Activated CD8-positive, alpha-beta T cell treated with anti-CD3 and anti-CD28 coated beads for 36 hours (primary cell): ENCODE results near the gene SHKBP1. TPM values are rescaled to one million over a fixed set of nuclear protein-coding genes. Genes with fewer than 3 reads are reported as not detected.
"Not testable (repeated sequence)": the region's sequence is repeated elsewhere in the genome, so short reads cannot be mapped to it uniquely, and the experiment has no call there.

Experiments used
- ATAC-seq: fragments of 200-7000 bp; cut with Tn5 transposase; one replicate; pipeline ENCODE4 v1.10.0; 2021; ENCODE audit warnings: mild to moderate bottlenecking, moderate library complexity
- CTCF ChIA-PET: fragments of 350-600 bp; sonication (Branson Sonifier 250); formaldehyde crosslinking; loops from one replicate; lab custom pipeline; 2021; ENCODE audit warnings: antibody characterized with exemption; lab: Charles Lee
- POLR2A ChIA-PET: fragments of 350-600 bp; sonication (Branson Sonifier 250); formaldehyde crosslinking; loops from one replicate; lab custom pipeline; 2021; ENCODE audit warnings: antibody characterized with exemption; lab: Charles Lee
- DNase-seq: peaks from one replicate; pipeline ENCODE4 v3.0.0-alpha.2; 2020
- H3K27ac Mint-ChIP-seq: one replicate; pipeline ENCODE4 v1.8.0; 2021; ENCODE audit warnings: mild to moderate bottlenecking, mixed read lengths
- H3K27me3 Mint-ChIP-seq: one replicate; pipeline ENCODE4 v1.8.0; 2021; ENCODE audit warnings: mixed read lengths
- H3K36me3 Mint-ChIP-seq: one replicate; pipeline ENCODE4 v1.8.0; 2021; ENCODE audit warnings: low read depth, mixed read lengths
- H3K4me1 Mint-ChIP-seq: one replicate; pipeline ENCODE4 v1.8.0; 2021; ENCODE audit warnings: low read depth, mixed read lengths
- H3K4me3 Mint-ChIP-seq: one replicate; pipeline ENCODE4 v1.8.0; 2021; ENCODE audit warnings: mild to moderate bottlenecking, moderate library complexity, mixed read lengths
- H3K9me3 Mint-ChIP-seq: one replicate; pipeline ENCODE4 v1.8.0; 2021; ENCODE audit warnings: mixed read lengths
- CTCF ChIP-seq: fragments of 200-600 bp; IDR thresholded peaks from one replicate; pipeline ENCODE4 v1.8.0; 2022; ENCODE audit warnings: antibody characterized with exemption, mild to moderate bottlenecking
- intact Hi-C: fragments of 100-400 bp; cut with micrococcal nuclease; formaldehyde crosslinking; loops from one replicate; pipeline ENCODE4 v1.10.0; 2022
- total RNA-seq, 2 experiments: library from RNA; stranded (reverse); gene quantifications; one replicate each; pipeline ENCODE4 v1.2.3, GENCODE V29; 2021

Gene SHKBP1
- total RNA-seq, 2 experiments from 2014 or later = 82.8 to 89.3 TPM

- no peak overlapping the region for H3K27ac Mint-ChIP-seq
- peaks cover 2% of the 10 kb centered on the region for H3K27me3 Mint-ChIP-seq
- CTCF ChIA-PET = interaction anchor here (1.6 to 2.7 kb wide), 3 partner anchors 14 to 92 kb away, joined by 6 to 7 read pairs (median 6); no protein-coding TSS in a partner anchor
Measured at GRCh38 chr19:40542202-40542859, 34.3 kb upstream of the SHKBP1 start.

GRCh38 chr19:40543029-40543597 is 33.6 kb upstream of the SHKBP1 start:
- no peak for TF ChIP-seq CTCF
- no peak for DNase-seq
- CTCF ChIA-PET = interaction anchor here (1.6 to 2.7 kb wide), 2 partner anchors 27 to 91 kb away, joined by 6 to 7 read pairs; no protein-coding TSS in a partner anchor
- H3K4me1 Mint-ChIP-seq = no peaks in the 10 kb centered on the region
- POLR2A ChIA-PET = no interaction called here
- intact Hi-C loops = no loop called here
- peaks cover 3% of the 10 kb centered on the region for H3K27me3 Mint-ChIP-seq
- no peak for ATAC-seq
- H3K9me3 Mint-ChIP-seq = peaks cover 3% of the 10 kb centered on the region
- no peaks in the 10 kb centered on the region for H3K36me3 Mint-ChIP-seq
- no peak overlapping the region for H3K27ac Mint-ChIP-seq
- H3K4me3 Mint-ChIP-seq = no peak overlapping the region

More at GRCh38 chr19:40542202-40542859, 34.3 kb upstream of the SHKBP1 start:
- no peaks in the 10 kb centered on the region for H3K4me1 Mint-ChIP-seq
- ATAC-seq (no peak), DNase-seq (no peak)
- H3K4me3 Mint-ChIP-seq = no peak overlapping the region
- no peaks in the 10 kb centered on the region for H3K36me3 Mint-ChIP-seq
- POLR2A ChIA-PET = no interaction called here
- no peak for TF ChIP-seq CTCF
- H3K9me3 Mint-ChIP-seq = peaks cover 3% of the 10 kb centered on the region
- intact Hi-C loops = no loop called here

- H3K4me1 Mint-ChIP-seq, H3K9me3 Mint-ChIP-seq, H3K27ac Mint-ChIP-seq, H3K36me3 Mint-ChIP-seq, ATAC-seq, H3K4me3 Mint-ChIP-seq, DNase-seq, intact Hi-C loops: not testable (repeated sequence)
- POLR2A ChIA-PET = interaction anchor here (0.7 kb wide), 1 partner anchor 339 kb away, joined by 4 read pairs; no protein-coding TSS in a partner anchor
- CTCF ChIA-PET = interaction anchor here (0.8 kb wide), 1 partner anchor 88 kb away, joined by 3 read pairs; no protein-coding TSS in a partner anchor
- H3K27me3 Mint-ChIP-seq = peaks cover 22% of the 10 kb centered on the region
Measured at GRCh38 chr19:40546153-40546841, 30.4 kb upstream of the SHKBP1 start.

GRCh38 chr19:40547190-40547589 is 29.5 kb upstream of the SHKBP1 start:
- H3K4me3 Mint-ChIP-seq, H3K27ac Mint-ChIP-seq, ATAC-seq, DNase-seq, H3K36me3 Mint-ChIP-seq, H3K4me1 Mint-ChIP-seq, H3K9me3 Mint-ChIP-seq, intact Hi-C loops, POLR2A ChIA-PET: not testable (repeated sequence)
- peaks cover 23% of the 10 kb centered on the region for H3K27me3 Mint-ChIP-seq
- CTCF ChIA-PET = interaction anchor here (2.4 to 4.3 kb wide), 3 partner anchors 24 to 87 kb away, joined by 17 to 51 read pairs (median 35); partner anchors contain the start of gene LTBP4

- Mint-ChIP-seq H3K4me3 (no peak overlapping the region), H3K4me1 (peaks cover 6% of the 10 kb centered on the region), H3K27me3 (peaks cover 27% of the 10 kb centered on the region), H3K9me3 (peaks cover 3% of the 10 kb centered on the region), H3K27ac (no peak overlapping the region), H3K36me3 (no peaks in the 10 kb centered on the region)
- DNase-seq (no peak), ATAC-seq (no peak)
- intact Hi-C loops = no loop called here
- no peak for TF ChIP-seq CTCF
- ChIA-PET CTCF (interaction anchor here (1.4 to 4.3 kb wide), 7 partner anchors 11 to 271 kb away, joined by 3 to 51 read pairs (median 9); partner anchors contain the start of gene LTBP4), POLR2A (interaction anchor here (1.1 kb wide), 1 partner anchor 66 kb away, joined by 3 read pairs; no protein-coding TSS in a partner anchor)
Measured at GRCh38 chr19:40547836-40548235, 28.8 kb upstream of the SHKBP1 start.
